GM19193 (cell line): ENCODE results near the gene TMA7B.

Experiments
- POLR2A ChIP-seq: IDR thresholded peaks from 4 replicates; pipeline ENCODE4 v1.6.1; 2011; ENCODE audit not compliant: insufficient read depth, insufficient read length; ENCODE audit errors: extremely low read depth

The TMA7B gene

GRCh38 chr22:39926753-39927152 is 33.4 kb upstream of the TMA7B start:
- TF ChIP-seq POLR2A = no peak

- TF ChIP-seq POLR2A = no peak
Measured at GRCh38 chr22:39927544-39927943, 32.7 kb upstream of the TMA7B start.

- no peak for TF ChIP-seq POLR2A
Measured at GRCh38 chr22:39928536-39929520, 31.4 kb upstream of the TMA7B start.

GRCh38 chr22:39931251-39931650 is 28.9 kb upstream of the TMA7B start:
- TF ChIP-seq POLR2A = no peak

DNA sequence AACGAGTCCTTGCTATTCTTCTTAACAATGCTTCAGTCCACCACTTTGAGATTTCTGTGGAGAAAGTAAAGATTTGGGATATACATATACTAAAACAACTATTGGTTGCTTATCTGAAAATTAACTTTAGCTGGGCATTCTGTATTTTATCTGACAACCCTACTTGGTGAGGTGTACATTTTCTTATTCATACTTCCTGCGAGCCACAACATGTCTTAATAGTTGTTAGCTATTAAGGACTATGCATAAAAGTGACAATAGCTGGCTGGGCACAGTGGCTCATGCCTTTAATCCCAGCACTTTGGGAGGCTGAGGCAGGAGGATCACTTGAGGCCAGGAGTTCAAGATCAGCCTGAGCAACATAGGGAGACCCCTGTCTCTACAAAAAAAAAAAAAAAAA is 28.0 kb upstream of the TMA7B start:
- TF ChIP-seq POLR2A = no peak

DNA sequence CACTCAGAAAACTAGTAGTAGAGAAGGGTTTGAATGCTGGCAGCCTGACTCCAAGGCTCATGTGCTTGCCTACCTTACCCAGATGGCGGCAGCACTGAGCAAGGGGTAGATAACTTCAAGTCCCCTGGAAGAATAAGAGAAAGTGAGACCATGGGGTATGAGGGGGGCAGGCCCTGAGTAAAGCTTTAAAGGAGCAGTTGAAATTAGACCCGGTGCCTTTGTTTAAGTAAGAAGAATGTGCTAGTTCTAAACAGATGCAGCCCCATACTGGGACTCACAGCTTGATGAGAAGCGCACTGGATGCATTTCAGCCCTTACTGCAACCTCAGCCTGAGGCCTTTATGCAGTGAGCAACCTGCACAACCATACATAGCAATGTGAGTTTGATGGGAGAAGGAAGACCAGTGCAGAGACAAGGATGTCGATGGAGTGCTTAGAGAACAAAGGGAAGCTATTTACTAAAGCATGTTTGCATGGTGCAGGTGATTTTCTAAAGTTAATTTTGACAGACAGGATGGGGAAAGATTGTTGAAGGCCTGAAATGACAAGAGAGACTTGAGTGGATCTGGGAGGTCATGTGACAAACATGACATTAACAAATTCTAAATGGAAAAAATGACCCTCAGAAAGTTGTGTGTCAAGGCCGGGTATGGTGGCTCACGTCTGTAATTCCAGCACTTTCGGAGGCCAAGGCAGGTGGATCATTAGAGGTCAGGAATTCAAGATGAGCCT is 27.1 kb upstream of the TMA7B start:
- TF ChIP-seq POLR2A = no peak

DNA sequence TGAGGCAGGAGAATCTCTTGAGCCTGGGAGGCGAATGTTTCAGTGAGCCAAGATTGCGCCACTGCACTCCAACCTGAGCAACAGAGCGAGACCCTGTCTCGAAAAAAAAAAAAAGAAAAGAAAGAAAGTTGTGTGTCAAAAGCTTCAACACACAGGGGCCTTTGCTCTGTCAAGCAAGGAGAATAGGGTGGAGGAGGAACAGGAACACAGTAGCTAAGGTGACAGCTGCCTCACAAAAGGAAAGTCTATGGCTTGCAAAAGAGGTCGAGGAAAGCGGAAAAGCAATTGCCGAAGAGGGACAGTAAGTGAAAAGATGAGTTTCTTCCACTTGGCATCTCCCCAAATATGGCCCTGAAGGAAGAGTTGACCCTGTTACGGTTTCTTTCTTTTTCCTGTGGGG is 26.5 kb upstream of the TMA7B start:
- TF ChIP-seq POLR2A = no peak

GRCh38 chr22:39935116-39935515 is 25.1 kb upstream of the TMA7B start:
- no peak for TF ChIP-seq POLR2A

GRCh38 chr22:39935612-39936011 is 24.6 kb upstream of the TMA7B start:
- no peak for TF ChIP-seq POLR2A

GRCh38 chr22:39936523-39937145 is 23.6 kb upstream of the TMA7B start:
- no peak for TF ChIP-seq POLR2A

DNA sequence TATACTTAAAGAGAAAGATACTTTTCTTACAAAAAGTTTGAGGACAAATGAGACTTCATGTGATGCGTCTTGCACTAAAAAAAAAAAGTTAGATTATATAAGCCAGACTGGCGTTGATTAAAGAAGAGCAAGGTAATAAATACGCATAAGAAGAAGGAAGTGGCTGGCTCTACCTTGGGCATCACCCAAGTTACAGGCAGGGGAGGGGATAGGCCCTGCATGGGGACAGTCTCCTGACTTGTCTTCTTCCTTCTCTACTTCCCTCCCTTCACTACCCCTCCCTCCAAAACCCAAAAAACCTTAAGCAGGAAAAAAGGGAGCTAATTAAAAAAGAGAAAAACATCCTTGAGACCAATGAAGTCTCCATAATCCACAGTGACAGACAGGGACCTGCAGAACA is 22.3 kb upstream of the TMA7B start:
- TF ChIP-seq POLR2A = no peak

DNA sequence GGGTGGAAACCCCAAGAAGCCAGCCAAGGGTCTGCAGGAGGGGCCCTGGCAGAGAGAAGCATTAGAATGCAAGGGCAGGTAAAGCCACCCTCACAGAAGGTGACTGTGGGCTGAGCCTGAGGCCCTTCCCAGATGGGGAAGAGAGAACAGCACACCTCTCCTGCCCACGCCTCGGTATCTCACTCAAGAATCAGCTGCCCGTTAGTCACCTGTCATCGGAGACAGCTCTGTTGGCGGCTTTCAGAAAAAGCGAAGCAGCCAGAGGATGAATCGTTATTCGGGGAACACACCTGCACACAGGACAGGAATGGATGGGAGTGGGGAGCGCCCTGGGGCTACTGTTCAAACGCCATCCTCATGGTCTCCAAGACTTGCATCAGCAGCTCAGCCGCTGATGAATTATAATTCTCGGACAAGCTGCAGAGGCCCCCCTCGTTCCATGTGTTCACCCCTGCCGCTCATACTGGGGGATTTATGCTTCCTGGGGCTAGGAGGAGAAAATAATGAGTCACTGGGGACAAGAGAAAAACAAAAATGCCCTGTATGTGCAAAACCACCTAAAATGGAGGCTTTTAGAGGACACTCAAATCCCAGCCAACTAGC is 21.6 kb upstream of the TMA7B start:
- TF ChIP-seq POLR2A = no peak

GRCh38 chr22:39939830-39940229 is 20.4 kb upstream of the TMA7B start:
- no peak for TF ChIP-seq POLR2A

- TF ChIP-seq POLR2A = no peak
Measured at GRCh38 chr22:39940757-39941305, 19.4 kb upstream of the TMA7B start.

- TF ChIP-seq POLR2A = no peak
Measured at GRCh38 chr22:39941601-39942000, 18.6 kb upstream of the TMA7B start.
